K562 (cell line): ENCODE data around the gene CASP9. TPM values are rescaled to one million over a fixed set of nuclear protein-coding genes. Genes with fewer than 3 reads are reported as not detected.

ENCODE experiments used
- ATF1 ChIP-seq, 2 experiments: fragments of 450-650 bp in 1 of 2; IDR thresholded peaks; 2 replicates each; pipeline ENCODE4 v1.6.1; 2016; ENCODE audit warnings: missing compliant biosample characterization in 1 of 2, missing genetic modification characterization in 1 of 2
- FOXJ3 ChIP-seq: sonication (generic); formaldehyde crosslinking; IDR thresholded peaks from 2 replicates; pipeline ENCODE4 v1.4.0; 2020; ENCODE audit warnings: mild to moderate bottlenecking, missing genetic modification reagents
- HNRNPK ChIP-seq: fragments of 200-400 bp; formaldehyde crosslinking; IDR thresholded peaks from one replicate; pipeline ENCODE4 v1.6.1; 2018; ENCODE audit warnings: mild to moderate bottlenecking, low read depth, low read length; ENCODE audit not compliant: poor library complexity, severe bottlenecking
- L3MBTL2 ChIP-seq: fragments of 450-650 bp; IDR thresholded peaks from 2 replicates; pipeline ENCODE4 v1.6.1; 2016; ENCODE audit warnings: mild to moderate bottlenecking, moderate library complexity
- MTA1 ChIP-seq: fragments of 450-650 bp; IDR thresholded peaks from 2 replicates; pipeline ENCODE4 v1.6.1; 2017; ENCODE audit warnings: borderline replicate concordance
- PKNOX1 ChIP-seq: fragments of 450-650 bp; IDR thresholded peaks from 2 replicates; pipeline ENCODE4 v1.6.1; 2016
- PTTG1 ChIP-seq: fragments of 450-650 bp; IDR thresholded peaks from 2 replicates; pipeline ENCODE4 v1.6.1; 2016; ENCODE audit warnings: low read depth, mild to moderate bottlenecking, missing genetic modification characterization, missing compliant biosample characterization
- RBM22 ChIP-seq: fragments of 200-400 bp; formaldehyde crosslinking; IDR thresholded peaks from 2 replicates; pipeline ENCODE4 v1.6.1; 2018; ENCODE audit warnings: low read length, low read depth; ENCODE audit not compliant: poor library complexity, severe bottlenecking
- TFAM ChIP-seq: fragments of 250-450 bp; sonication (Bioruptor Pico); conservative IDR thresholded peaks from 2 replicates; pipeline ENCODE4 v1.5.0; 2021; ENCODE audit warnings: mild to moderate bottlenecking, moderate library complexity
- ZNF436 ChIP-seq: fragments of 250-450, 450-650 bp; sonication (Bioruptor Pico); formaldehyde crosslinking; IDR thresholded peaks from 2 replicates; pipeline ENCODE4 v1.7.0; 2020; ENCODE audit warnings: mild to moderate bottlenecking
- ZNF644 ChIP-seq: fragments of 200-800 bp; sonication (Bioruptor generic); IDR thresholded peaks from 2 replicates; pipeline ENCODE4 v1.6.1; 2016; ENCODE audit warnings: low read depth, missing genetic modification characterization, missing compliant biosample characterization
- polyA plus RNA-seq, 8 experiments: library from polyadenylated mRNA; depleted of rRNA in 4 of 8; stranded (reverse) in 5 of 8; unstranded in 3 of 8; fragments of >200 nt; fragmentation: Nextera tagmentation in 2 of 8; fragmentation: Illumina TruSeq in 1 of 8; extraction: Ambion mirVana in 2 of 8; extraction: Trizol in 1 of 8; gene quantifications; 2 replicates each; pipeline versions ENCODE4 v1.2.1 to v1.2.3, GENCODE V29; 2011 to 2014; ENCODE audit warnings: inconsistent platforms in 1 of 8, missing spikeins in 1 of 8
- total RNA-seq, 7 experiments: library from RNA; depleted of rRNA in 6 of 7; stranded (reverse); fragments of >200 nt in 6 of 7; fragmentation: Illumina TruSeq in 2 of 7; extraction: Trizol in 2 of 7; gene quantifications; 2 replicates each; pipeline versions ENCODE4 v1.2.1 to v1.2.3, GENCODE V29; 2011 to 2021; ENCODE audit warnings: low replicate concordance in 1 of 7
- TF ChIP-seq, protein P1 (sequence below): fragments of 450-650 bp; IDR thresholded peaks from 2 replicates; pipeline ENCODE4 v1.6.1; 2016; ENCODE audit warnings: low read depth, mild to moderate bottlenecking, moderate library complexity
- TF ChIP-seq, protein P2 (sequence below): IDR thresholded peaks from 2 replicates; pipeline ENCODE4 v1.6.1; 2012; ENCODE audit warnings: low read depth, low read length, improper control_type of control experiment, borderline replicate concordance
- TF ChIP-seq, protein P3 (sequence below): sonication (generic); formaldehyde crosslinking; IDR thresholded peaks from 2 replicates; pipeline ENCODE4 v1.8.0; 2022; ENCODE audit warnings: mild to moderate bottlenecking, missing genetic modification reagents
- TF ChIP-seq, protein P4 (sequence below): fragments of 450-650 bp; IDR thresholded peaks from 2 replicates; pipeline ENCODE4 v1.6.1; 2016; ENCODE audit warnings: missing biosample characterization, missing genetic modification characterization

The CASP9 gene
- total and polyA plus RNA-seq, 9 of the 15 experiments (the other 6 are each of a cell fraction or from before 2014, with no cell fraction given): 10.8 to 54.1 (median 30.7) TPM

DNA sequence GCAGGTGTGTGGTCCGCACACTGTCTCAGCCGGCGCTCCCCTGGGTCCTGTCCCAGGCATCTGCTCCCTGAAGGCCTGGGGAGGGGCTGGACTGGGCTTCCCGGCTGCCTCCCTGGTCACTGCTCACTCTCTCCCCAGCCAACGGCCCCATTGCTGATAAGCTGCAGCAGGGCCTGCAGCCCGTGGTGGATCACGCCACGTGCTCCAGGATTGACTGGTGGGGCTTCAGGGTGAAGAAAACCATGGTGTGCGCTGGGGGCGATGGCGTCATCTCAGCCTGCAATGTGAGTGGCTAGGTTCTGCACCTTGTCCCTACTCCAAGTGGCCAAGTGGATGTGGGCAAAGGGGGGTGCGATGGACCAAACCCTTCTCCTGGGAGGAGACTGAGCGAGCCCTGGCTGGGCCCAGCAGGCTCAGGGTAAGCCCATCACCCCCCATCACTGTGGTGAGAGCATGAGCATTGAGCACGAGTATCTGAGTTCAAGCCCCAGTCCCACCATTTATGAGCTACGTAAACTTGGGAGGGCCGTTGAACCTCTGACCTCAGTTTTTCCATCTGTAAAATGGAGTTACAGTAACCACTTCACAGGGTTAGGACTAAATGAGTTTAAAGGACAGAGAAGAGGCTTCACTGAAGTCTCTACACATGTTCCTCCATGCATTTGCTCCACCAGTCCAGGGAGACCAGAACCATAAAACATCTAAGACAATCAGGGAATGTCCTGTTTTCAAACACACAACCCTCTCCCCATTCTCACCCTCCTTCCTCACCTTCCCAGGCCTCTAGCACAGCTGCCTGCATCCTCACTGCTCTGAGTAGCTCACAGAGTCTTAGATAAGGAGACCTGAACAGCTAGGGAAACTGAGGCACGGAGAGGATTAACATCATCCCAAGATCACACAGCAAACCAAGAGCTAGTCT lies 79.3 kb downstream of the CASP9 start (continued):
- TF ChIP-seq MTA1 (no peak), ZNF644 (no peak), FOXJ3 (CRISPR knock-in tag) (no peak), TFAM (no peak), HNRNPK (no peak), PTTG1 (tag) (no peak), PKNOX1 (peak; percentile 64; the same call in 1 of the 2 replicates), RBM22 (no peak), ZNF436 (no peak), L3MBTL2 (peak; percentile 96), ATF1 (CRISPR knock-in tag; IDR thresholded peaks at IDR 0.05) (no peak), ATF1 (tag; IDR thresholded peaks at IDR 0.05) (peak; percentile 78)
- TF ChIP-seq, protein P1, sequence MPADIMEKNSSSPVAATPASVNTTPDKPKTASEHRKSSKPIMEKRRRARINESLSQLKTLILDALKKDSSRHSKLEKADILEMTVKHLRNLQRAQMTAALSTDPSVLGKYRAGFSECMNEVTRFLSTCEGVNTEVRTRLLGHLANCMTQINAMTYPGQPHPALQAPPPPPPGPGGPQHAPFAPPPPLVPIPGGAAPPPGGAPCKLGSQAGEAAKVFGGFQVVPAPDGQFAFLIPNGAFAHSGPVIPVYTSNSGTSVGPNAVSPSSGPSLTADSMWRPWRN: no peak
- TF ChIP-seq, protein P2, sequence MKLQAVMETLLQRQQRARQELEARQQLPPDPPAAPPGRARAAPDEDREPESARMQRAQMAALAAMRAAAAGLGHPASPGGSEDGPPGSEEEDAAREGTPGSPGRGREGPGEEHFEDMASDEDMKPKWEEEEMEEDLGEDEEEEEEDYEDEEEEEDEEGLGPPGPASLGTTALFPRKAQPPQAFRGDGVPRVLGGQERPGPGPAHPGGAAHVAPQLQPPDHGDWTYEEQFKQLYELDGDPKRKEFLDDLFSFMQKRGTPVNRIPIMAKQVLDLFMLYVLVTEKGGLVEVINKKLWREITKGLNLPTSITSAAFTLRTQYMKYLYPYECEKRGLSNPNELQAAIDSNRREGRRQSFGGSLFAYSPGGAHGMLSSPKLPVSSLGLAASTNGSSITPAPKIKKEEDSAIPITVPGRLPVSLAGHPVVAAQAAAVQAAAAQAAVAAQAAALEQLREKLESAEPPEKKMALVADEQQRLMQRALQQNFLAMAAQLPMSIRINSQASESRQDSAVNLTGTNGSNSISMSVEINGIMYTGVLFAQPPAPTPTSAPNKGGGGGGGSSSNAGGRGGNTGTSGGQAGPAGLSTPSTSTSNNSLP: no peak
- TF ChIP-seq, protein P3, sequence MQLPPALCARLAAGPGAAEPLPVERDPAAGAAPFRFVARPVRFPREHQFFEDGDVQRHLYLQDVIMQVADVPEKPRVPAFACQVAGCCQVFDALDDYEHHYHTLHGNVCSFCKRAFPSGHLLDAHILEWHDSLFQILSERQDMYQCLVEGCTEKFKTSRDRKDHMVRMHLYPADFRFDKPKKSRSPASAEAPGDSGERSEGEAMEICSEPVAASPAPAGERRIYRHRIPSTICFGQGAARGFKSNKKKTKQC (CRISPR knock-in tag): 0 out of 2 replicates have a peak, but pooled peaks have one; percentile 60
- TF ChIP-seq, protein P4, sequence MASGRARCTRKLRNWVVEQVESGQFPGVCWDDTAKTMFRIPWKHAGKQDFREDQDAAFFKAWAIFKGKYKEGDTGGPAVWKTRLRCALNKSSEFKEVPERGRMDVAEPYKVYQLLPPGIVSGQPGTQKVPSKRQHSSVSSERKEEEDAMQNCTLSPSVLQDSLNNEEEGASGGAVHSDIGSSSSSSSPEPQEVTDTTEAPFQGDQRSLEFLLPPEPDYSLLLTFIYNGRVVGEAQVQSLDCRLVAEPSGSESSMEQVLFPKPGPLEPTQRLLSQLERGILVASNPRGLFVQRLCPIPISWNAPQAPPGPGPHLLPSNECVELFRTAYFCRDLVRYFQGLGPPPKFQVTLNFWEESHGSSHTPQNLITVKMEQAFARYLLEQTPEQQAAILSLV (tag): no peak
